ENCODE measurements around the gene DUSP2.

Gene DUSP2

DNA sequence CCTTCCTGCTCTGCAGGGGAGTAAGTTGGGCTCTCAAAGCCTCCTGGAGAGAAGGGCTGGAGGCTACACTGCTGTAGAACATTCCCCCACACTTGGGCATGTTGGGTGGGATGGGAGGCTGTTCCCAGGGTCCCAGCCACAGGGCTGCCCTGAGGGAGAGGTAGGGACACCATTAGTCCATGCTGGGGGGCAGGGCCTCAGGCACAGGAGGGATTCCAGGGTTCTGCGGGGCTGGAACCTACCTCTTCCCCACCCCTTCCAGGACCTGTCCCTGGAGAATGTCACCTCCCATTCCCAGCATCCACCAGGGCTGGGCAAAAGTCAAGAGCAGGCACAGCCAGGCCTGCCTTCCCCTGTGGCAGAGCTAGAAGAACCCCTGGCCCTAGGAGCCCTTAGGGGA, 21.9 kb downstream of the DUSP2 start:
- Histone ChIP-seq H3K9ac (ENCODE audit: low read length) (no peak overlapping the region), H3K79me2 (ENCODE audit: low read length) (no peaks in the 10 kb centered on the region), H3K36me3 (replicated peaks; ENCODE audit: insufficient read depth, low read length) (no peaks in the 10 kb centered on the region), H3K4me3 (ENCODE audit: low read length) (no peak overlapping the region), H3K4me1 (ENCODE audit: low read length) (peaks cover under 1% of the 10 kb centered on the region; the same call in 1 of the 2 replicates), H3K9me3 (replicated peaks; ENCODE audit: insufficient read depth, low read length) (no peaks in the 10 kb centered on the region), H3K27ac (ENCODE audit: low read length) (no peak overlapping the region), H3F3A (ENCODE audit: insufficient read depth, low read length) (no peaks in the 10 kb centered on the region), H2AFZ (ENCODE audit: low read length) (no peak overlapping the region), H3K9me2 (replicated peaks; ENCODE audit: insufficient read depth, low read length) (no peaks in the 10 kb centered on the region), H3K27me3 (replicated peaks; ENCODE audit: insufficient read depth, low read length) (peaks cover 78% of the 10 kb centered on the region), H3K4me2 (ENCODE audit: low read depth, low read length) (no peak overlapping the region), H4K20me1 (ENCODE audit: insufficient read depth, low read length) (no peaks in the 10 kb centered on the region)
- no peak for DNase-seq
- no peak for TF ChIP-seq EZH2phosphoT487 (IDR thresholded peaks at IDR 0.05; ENCODE audit: low read length)

GRCh38 chr2:96122391-96122790, 22.8 kb downstream of the DUSP2 start:
- no peaks in the 10 kb centered on the region for H3K9me3 ChIP-seq (replicated peaks; ENCODE audit: insufficient read depth, low read length)
- H3K9ac ChIP-seq (ENCODE audit: low read length): no peak overlapping the region
- H4K20me1 ChIP-seq (ENCODE audit: insufficient read depth, low read length): no peaks in the 10 kb centered on the region
- H3K79me2 ChIP-seq (ENCODE audit: low read length): no peaks in the 10 kb centered on the region
- H2AFZ ChIP-seq (ENCODE audit: low read length): no peak overlapping the region
- no peak overlapping the region for H3K4me3 ChIP-seq (ENCODE audit: low read length)
- H3K36me3 ChIP-seq (replicated peaks; ENCODE audit: insufficient read depth, low read length): no peaks in the 10 kb centered on the region
- H3F3A ChIP-seq (ENCODE audit: insufficient read depth, low read length): no peaks in the 10 kb centered on the region
- no peaks in the 10 kb centered on the region for H3K9me2 ChIP-seq (replicated peaks; ENCODE audit: insufficient read depth, low read length)
- TF ChIP-seq EZH2 (optimal IDR thresholded peaks at IDR 0.05; ENCODE audit: low read depth, low read length) (no peak), EZH2phosphoT487 (IDR thresholded peaks at IDR 0.05; ENCODE audit: low read length) (no peak)
- TF ChIP-seq, protein P1, sequence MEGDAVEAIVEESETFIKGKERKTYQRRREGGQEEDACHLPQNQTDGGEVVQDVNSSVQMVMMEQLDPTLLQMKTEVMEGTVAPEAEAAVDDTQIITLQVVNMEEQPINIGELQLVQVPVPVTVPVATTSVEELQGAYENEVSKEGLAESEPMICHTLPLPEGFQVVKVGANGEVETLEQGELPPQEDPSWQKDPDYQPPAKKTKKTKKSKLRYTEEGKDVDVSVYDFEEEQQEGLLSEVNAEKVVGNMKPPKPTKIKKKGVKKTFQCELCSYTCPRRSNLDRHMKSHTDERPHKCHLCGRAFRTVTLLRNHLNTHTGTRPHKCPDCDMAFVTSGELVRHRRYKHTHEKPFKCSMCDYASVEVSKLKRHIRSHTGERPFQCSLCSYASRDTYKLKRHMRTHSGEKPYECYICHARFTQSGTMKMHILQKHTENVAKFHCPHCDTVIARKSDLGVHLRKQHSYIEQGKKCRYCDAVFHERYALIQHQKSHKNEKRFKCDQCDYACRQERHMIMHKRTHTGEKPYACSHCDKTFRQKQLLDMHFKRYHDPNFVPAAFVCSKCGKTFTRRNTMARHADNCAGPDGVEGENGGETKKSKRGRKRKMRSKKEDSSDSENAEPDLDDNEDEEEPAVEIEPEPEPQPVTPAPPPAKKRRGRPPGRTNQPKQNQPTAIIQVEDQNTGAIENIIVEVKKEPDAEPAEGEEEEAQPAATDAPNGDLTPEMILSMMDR (IDR thresholded peaks at IDR 0.05; ENCODE audit: low read length): no peak
- no peak for DNase-seq
- 0 out of 2 replicates have a peak, but pooled peaks cover under 1% of the 10 kb centered on the region for H3K4me1 ChIP-seq (ENCODE audit: low read length)
- H3K4me2 ChIP-seq (ENCODE audit: low read depth, low read length): no peak overlapping the region
- peaks cover 84% of the 10 kb centered on the region for H3K27me3 ChIP-seq (replicated peaks; ENCODE audit: insufficient read depth, low read length)
- no peak overlapping the region for H3K27ac ChIP-seq (ENCODE audit: low read length)

DNA sequence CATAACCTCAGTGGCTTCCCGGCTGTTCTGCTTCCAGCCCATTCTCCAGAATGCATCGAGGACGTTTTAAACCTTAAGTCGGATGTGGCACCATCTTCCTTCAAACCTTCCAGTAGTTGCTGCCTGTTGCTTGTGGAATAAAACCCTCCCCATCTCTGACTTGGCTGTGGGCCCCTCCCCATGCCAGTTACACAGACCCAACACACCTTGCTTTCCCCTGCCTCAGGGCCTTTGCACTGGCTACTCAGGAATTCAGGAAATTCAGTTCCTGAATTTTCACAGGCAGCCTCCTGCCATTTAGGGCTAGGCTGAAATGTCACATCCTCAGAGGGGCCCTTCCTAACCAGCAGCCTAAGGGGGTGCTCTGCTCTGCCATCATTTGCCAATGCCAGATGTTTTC, 23.8 kb downstream of the DUSP2 start:
- no peak overlapping the region for H2AFZ ChIP-seq (ENCODE audit: low read length)
- H3F3A ChIP-seq (ENCODE audit: insufficient read depth, low read length): no peaks in the 10 kb centered on the region
- no peaks in the 10 kb centered on the region for H3K9me3 ChIP-seq (replicated peaks; ENCODE audit: insufficient read depth, low read length)
- H3K27me3 ChIP-seq (replicated peaks; ENCODE audit: insufficient read depth, low read length): peaks cover 76% of the 10 kb centered on the region
- 0 out of 2 replicates have a peak, but pooled peaks cover 4% of the 10 kb centered on the region for H3K4me1 ChIP-seq (ENCODE audit: low read length)
- no peak for DNase-seq
- no peak overlapping the region for H3K27ac ChIP-seq (ENCODE audit: low read length)
- H4K20me1 ChIP-seq (ENCODE audit: insufficient read depth, low read length): no peaks in the 10 kb centered on the region
- H3K9me2 ChIP-seq (replicated peaks; ENCODE audit: insufficient read depth, low read length): no peaks in the 10 kb centered on the region
- H3K9ac ChIP-seq (ENCODE audit: low read length): no peak overlapping the region
- no peaks in the 10 kb centered on the region for H3K79me2 ChIP-seq (ENCODE audit: low read length)
- no peak overlapping the region for H3K4me2 ChIP-seq (ENCODE audit: low read depth, low read length)
- no peak overlapping the region for H3K4me3 ChIP-seq (ENCODE audit: low read length)
- no peaks in the 10 kb centered on the region for H3K36me3 ChIP-seq (replicated peaks; ENCODE audit: insufficient read depth, low read length)
- TF ChIP-seq EZH2phosphoT487 (IDR thresholded peaks at IDR 0.05; ENCODE audit: low read length) (no peak), EZH2 (optimal IDR thresholded peaks at IDR 0.05; ENCODE audit: low read depth, low read length) (no peak)
- TF ChIP-seq, protein P1 (IDR thresholded peaks at IDR 0.05; ENCODE audit: low read length): no peak

DNA sequence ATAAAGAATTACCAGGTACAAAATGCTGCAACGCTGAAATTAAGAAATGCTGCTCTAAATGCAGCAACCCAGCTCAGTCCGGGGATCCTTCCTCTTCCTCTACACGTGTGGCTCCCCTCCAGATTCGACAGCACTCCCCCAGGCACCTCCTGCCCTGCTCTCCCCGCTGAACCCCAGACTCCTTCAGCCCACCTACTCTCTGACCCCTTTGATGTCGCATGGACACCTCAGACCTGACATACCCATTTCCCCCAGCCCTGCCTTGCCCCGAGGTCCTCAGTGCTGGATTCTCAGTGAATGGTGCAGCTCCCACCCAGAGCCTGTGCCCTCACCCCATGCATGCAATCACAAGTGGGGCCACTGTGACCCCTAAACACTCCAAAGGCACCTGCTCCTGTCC, 24.2 kb downstream of the DUSP2 start:
- no peak overlapping the region for H3K4me3 ChIP-seq (ENCODE audit: low read length)
- H3K4me1 ChIP-seq (ENCODE audit: low read length): 0 out of 2 replicates have a peak, but pooled peaks cover 4% of the 10 kb centered on the region
- H2AFZ ChIP-seq (ENCODE audit: low read length): no peak overlapping the region
- peaks cover 72% of the 10 kb centered on the region for H3K27me3 ChIP-seq (replicated peaks; ENCODE audit: insufficient read depth, low read length)
- H3K9me3 ChIP-seq (replicated peaks; ENCODE audit: insufficient read depth, low read length): no peaks in the 10 kb centered on the region
- no peaks in the 10 kb centered on the region for H3F3A ChIP-seq (ENCODE audit: insufficient read depth, low read length)
- no peak overlapping the region for H3K9ac ChIP-seq (ENCODE audit: low read length)
- no peak overlapping the region for H3K4me2 ChIP-seq (ENCODE audit: low read depth, low read length)
- no peaks in the 10 kb centered on the region for H3K9me2 ChIP-seq (replicated peaks; ENCODE audit: insufficient read depth, low read length)
- no peak for DNase-seq
- no peak overlapping the region for H3K27ac ChIP-seq (ENCODE audit: low read length)
- no peaks in the 10 kb centered on the region for H3K79me2 ChIP-seq (ENCODE audit: low read length)
- TF ChIP-seq, protein P1 (IDR thresholded peaks at IDR 0.05; ENCODE audit: low read length): no peak
- TF ChIP-seq EZH2 (optimal IDR thresholded peaks at IDR 0.05; ENCODE audit: low read depth, low read length) (no peak), EZH2phosphoT487 (IDR thresholded peaks at IDR 0.05; ENCODE audit: low read length) (no peak)
- H4K20me1 ChIP-seq (ENCODE audit: insufficient read depth, low read length): no peaks in the 10 kb centered on the region
- no peaks in the 10 kb centered on the region for H3K36me3 ChIP-seq (replicated peaks; ENCODE audit: insufficient read depth, low read length)
